Neutrophil (primary cell): ENCODE measurements around the gene ANO2.

Source experiments
- H3K27ac ChIP-seq: fragments of 200-600 bp; sonication (generic); 2 replicates; pipeline ENCODE4 v1.5.1; 2016; ENCODE audit warnings: mild to moderate bottlenecking, moderate library complexity
- H3K27me3 ChIP-seq: fragments of 200-600 bp; sonication (generic); 2 replicates; pipeline ENCODE4 v1.6.0; 2016; ENCODE audit warnings: mild to moderate bottlenecking
- H3K36me3 ChIP-seq: fragments of 200-600 bp; sonication (generic); 2 replicates; pipeline ENCODE4 v1.5.1; 2017
- H3K4me1 ChIP-seq, 2 experiments: fragments of 200-600 bp in 1 of 2; sonication (generic) in 1 of 2; 1 replicate in 1 of 2; 2 replicates in 1 of 2; pipeline versions ENCODE4 v1.5.1 to v1.6.1; 2013 to 2016; ENCODE audit warnings: low read depth in 1 of 2, low read length in 1 of 2, mild to moderate bottlenecking in 1 of 2, moderate library complexity in 1 of 2; ENCODE audit not compliant: control insufficient read depth in 1 of 2, insufficient read depth in 1 of 2
- H3K4me3 ChIP-seq, 2 experiments: fragments of 200-600 bp in 1 of 2; sonication (generic) in 1 of 2; 1 replicate in 1 of 2; 2 replicates in 1 of 2; pipeline ENCODE4 v1.5.1; 2013 to 2016; ENCODE audit warnings: low read depth in 1 of 2, low read length in 1 of 2, mild to moderate bottlenecking in 1 of 2, moderate library complexity in 1 of 2
- H3K9me3 ChIP-seq: fragments of 200-600 bp; sonication (generic); 2 replicates; pipeline ENCODE4 v1.5.1; 2016
- TF ChIP-seq, protein P1 (sequence below): fragments of 200-600 bp; sonication (generic); IDR thresholded peaks from 2 replicates; pipeline ENCODE4 v1.5.1; 2016; ENCODE audit warnings: antibody characterized with exemption

ANO2 gene

DNA sequence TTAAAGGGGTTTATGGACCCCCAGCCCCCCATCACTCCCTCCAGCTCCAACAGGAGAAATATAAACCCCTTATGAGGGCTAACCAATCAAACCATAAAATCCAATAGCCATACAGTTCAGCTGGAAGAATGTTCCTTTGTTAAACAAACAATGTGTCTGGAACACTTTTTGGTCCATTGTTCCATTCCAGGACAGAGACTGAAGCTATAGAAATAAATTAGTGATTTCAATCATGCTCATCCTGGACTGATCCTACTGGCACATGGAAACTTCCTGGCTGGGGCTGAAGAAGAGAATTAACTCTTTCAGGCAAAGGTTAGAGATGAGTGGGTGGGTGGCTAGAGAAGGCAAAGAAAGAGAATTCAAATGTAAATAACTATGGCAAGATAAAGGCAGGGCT, 63.4 kb downstream of the ANO2 start:
- Histone ChIP-seq H3K4me3 (no peak overlapping the region), H3K4me1 (no peaks in the 10 kb centered on the region), H3K9me3 (no peaks in the 10 kb centered on the region), H3K27ac (no peak overlapping the region), H3K36me3 (no peaks in the 10 kb centered on the region), H3K27me3 (peaks cover 45% of the 10 kb centered on the region)
- TF ChIP-seq, protein P1, sequence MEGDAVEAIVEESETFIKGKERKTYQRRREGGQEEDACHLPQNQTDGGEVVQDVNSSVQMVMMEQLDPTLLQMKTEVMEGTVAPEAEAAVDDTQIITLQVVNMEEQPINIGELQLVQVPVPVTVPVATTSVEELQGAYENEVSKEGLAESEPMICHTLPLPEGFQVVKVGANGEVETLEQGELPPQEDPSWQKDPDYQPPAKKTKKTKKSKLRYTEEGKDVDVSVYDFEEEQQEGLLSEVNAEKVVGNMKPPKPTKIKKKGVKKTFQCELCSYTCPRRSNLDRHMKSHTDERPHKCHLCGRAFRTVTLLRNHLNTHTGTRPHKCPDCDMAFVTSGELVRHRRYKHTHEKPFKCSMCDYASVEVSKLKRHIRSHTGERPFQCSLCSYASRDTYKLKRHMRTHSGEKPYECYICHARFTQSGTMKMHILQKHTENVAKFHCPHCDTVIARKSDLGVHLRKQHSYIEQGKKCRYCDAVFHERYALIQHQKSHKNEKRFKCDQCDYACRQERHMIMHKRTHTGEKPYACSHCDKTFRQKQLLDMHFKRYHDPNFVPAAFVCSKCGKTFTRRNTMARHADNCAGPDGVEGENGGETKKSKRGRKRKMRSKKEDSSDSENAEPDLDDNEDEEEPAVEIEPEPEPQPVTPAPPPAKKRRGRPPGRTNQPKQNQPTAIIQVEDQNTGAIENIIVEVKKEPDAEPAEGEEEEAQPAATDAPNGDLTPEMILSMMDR: no peak

DNA sequence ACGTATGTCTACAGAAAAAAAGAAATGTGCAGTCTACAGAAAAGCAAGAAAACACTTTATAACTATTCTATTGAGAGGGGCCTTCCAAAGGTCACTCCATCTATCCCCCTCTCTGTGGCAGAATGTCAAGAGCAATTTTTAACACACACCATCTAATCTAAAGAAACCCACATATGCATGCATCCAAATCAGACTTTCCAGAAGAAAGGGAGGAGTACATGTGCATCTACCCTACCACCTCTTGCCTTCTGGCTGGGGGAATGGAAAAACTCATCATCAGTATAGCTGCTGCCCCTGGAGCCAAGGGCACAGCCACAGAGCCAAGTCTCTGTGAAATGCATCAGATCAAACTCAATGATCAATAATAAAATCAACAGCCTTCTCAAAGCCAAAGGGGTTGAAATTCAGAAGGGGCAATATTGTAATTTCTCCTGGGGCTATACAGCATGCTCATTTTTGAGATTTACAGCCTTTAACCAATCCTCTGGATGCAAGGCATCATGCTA, 63.9 kb downstream of the ANO2 start:
- TF ChIP-seq, protein P1: no peak
- H3K9me3 ChIP-seq: no peaks in the 10 kb centered on the region

DNA sequence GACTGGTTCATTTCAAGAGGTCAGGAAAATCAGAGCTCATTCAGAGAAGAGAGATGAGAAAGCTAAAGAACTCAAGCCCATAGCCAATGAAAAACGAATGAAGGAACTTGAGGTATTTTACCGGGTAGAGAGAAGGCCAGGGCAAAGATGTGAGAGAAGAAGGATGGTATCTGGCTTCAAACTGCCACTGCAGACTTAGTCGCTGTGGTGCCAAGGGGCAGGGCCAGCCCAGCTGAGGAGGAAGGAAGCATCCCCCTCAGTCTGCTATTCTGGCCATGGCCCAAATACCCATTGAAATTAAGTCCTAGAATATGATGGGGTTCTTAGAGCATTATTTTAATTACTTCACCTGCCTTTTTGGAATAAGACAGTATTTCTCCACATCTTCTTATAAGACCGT, 69.2 kb downstream of the ANO2 start:
- Histone ChIP-seq H3K27me3 (no peaks in the 10 kb centered on the region), H3K27ac (no peak overlapping the region), H3K4me3 (no peak overlapping the region), H3K36me3 (no peaks in the 10 kb centered on the region), H3K9me3 (no peaks in the 10 kb centered on the region), H3K4me1 (no peaks in the 10 kb centered on the region)
- TF ChIP-seq, protein P1: no peak

More for the DNA sequence above, 63.9 kb downstream of the ANO2 start:
- Histone ChIP-seq H3K4me3 (no peak overlapping the region), H3K27me3 (peaks cover 40% of the 10 kb centered on the region), H3K4me1 (no peaks in the 10 kb centered on the region), H3K27ac (no peak overlapping the region), H3K36me3 (no peaks in the 10 kb centered on the region)

DNA sequence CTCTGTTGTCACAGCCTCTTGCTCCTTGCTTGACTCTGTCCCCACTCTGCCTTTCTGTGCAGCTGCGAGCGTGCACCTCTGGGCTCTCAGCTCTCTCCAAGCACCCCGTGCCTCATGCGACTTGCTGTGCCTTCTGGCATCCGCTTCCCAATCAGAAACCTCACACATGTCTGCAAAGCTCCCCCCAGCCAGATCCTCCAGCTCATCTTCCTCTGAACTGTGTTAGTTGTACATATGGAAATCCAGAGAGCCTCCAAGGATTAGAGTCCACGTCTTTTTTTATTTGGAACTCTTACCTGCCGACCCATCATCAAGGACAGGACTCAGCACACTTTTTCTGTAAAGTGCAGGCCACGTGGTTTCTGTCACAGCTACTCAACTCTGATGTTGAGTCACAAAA, 70.5 kb downstream of the ANO2 start:
- H3K4me1 ChIP-seq: no peaks in the 10 kb centered on the region
- TF ChIP-seq, protein P1: no peak
- H3K27me3 ChIP-seq: no peaks in the 10 kb centered on the region
- no peak overlapping the region for H3K27ac ChIP-seq
- H3K4me3 ChIP-seq: no peak overlapping the region
- no peaks in the 10 kb centered on the region for H3K9me3 ChIP-seq
- no peaks in the 10 kb centered on the region for H3K36me3 ChIP-seq

DNA sequence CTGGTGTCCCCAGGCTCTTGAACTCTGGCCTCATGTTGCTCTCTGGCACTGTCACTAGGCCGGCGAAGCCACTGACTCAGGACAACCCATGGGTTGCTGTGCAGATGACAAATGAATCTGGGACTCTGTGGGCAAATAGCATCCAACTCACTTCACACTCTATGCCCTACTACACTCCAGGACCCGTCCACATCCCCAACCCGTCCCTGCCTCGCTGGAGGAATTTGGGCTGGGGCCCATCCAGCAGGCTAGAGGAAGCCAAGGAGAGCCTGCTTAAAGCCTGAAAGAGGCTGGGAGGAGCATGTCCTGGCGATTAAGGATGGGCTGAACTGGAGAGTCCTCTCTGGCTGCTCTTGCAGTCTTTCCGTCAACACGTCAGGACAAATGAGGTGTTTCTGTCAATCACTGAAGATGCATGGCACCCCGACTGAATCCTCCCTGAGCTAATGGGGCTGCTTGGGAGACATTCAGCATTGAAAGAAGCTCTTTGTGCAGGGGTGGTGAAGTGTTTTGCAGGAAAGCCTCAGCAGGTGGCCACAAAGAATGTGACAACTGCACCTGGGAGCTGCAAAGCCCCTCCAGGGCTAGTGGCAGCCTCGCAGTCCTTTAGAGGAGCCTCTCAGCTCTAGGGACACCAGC, 71.7 kb downstream of the ANO2 start:
- Histone ChIP-seq H3K27me3 (no peaks in the 10 kb centered on the region), H3K36me3 (no peaks in the 10 kb centered on the region), H3K4me3 (no peak overlapping the region), H3K4me1 (no peaks in the 10 kb centered on the region), H3K27ac (no peak overlapping the region), H3K9me3 (no peaks in the 10 kb centered on the region)
- TF ChIP-seq, protein P1: no peak
